ENCODE data around the gene SH3BP2. TPM values are rescaled to one million over a fixed set of nuclear protein-coding genes. Genes with fewer than 3 reads are reported as not detected.

Gene SH3BP2
- total and polyA plus RNA-seq, 2 donors, result 18.8 to 26.0 TPM

DNA sequence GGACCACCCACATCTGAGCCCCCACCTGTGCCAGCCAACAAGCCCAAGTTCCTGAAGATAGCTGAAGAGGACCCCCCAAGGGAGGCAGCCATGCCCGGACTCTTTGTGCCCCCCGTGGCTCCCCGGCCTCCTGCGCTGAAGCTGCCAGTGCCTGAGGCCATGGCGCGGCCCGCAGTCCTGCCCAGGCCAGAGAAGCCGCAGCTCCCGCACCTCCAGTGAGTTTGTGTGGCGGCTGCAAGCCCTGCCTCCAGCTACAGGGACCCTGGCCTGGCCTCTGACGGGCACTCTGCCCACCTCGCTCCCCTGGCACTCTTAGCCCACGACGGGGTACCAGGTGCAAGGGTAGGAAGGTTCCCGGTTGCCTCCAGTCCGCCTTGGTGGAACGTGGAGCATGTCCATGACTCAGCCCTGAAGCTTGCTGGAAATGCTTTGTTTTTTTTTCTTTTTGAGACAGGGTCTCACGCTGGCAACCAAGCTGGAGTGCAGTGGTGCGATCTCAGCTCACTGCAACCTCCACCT lies 37.1 kb downstream of the SH3BP2 start:
- no peak overlapping the region for H3K27ac ChIP-seq (ENCODE audit: low read depth)
- H3K36me3 ChIP-seq (ENCODE audit: insufficient read depth), result peaks cover 8% of the 10 kb centered on the region
- H3K4me3 ChIP-seq (ENCODE audit: low read depth, low read length), result no peak overlapping the region
- no peak for DNase-seq (ENCODE audit: extremely low spot score)
- no peaks in the 10 kb centered on the region for H3K4me1 ChIP-seq (ENCODE audit: insufficient read depth)
- WGBS, result 95% methylated on average over 19 of the region's 19 CpGs

DNA sequence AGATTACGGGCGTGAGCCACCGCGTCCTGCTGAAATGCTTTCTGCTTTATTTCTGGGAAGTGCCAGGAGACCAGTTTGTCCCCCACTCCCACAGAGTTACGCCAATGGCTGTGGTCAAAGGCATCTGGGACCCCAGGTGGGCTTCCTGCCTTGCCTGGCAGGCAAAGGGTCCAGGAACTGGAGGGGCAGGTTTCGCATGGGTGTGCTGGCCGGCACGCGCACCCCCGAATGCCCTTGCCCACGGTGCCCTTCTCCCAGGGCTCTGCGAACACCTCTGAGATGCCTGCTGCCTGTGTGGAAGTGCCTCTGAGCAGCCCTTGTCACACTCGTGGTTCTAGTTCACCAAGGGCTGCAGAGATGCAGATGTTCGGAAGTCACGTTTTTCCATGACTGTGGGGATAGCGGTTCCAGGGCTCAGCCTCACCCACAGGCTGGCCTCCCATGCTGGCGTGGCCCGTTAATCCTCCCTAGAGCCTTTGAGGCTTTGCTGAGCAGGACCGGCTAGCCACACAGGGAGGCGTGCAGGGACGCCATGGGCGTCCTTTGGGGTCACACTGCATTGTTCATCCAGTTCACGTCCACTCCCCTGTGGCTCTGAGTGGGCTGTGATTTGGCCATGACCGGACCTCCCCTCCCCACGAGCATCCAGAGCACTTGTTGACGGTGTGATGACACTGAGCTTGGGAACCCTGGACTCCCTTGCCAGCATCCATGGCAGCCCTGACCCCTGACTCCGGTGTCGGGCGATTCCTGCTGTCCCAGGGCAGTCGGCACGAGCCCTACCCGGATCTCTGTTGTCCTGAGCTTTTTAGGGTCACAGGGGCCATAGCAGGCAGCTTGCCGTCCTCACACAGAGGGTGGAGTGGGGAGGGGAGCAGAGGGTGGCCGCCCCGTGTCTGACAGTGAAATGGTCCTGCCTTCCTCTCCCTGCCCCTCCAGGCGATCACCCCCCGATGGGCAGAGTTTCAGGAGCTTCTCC lies 38.0 kb downstream of the SH3BP2 start:
- no peak for DNase-seq (ENCODE audit: extremely low spot score)
- Histone ChIP-seq H3K4me3 (ENCODE audit: low read depth, low read length) (no peak overlapping the region), H3K27ac (ENCODE audit: low read depth) (no peak overlapping the region), H3K36me3 (ENCODE audit: insufficient read depth) (peaks cover 6% of the 10 kb centered on the region), H3K4me1 (ENCODE audit: insufficient read depth) (no peaks in the 10 kb centered on the region)
- WGBS, result 93% methylated on average over 37 of the region's 37 CpGs

DNA sequence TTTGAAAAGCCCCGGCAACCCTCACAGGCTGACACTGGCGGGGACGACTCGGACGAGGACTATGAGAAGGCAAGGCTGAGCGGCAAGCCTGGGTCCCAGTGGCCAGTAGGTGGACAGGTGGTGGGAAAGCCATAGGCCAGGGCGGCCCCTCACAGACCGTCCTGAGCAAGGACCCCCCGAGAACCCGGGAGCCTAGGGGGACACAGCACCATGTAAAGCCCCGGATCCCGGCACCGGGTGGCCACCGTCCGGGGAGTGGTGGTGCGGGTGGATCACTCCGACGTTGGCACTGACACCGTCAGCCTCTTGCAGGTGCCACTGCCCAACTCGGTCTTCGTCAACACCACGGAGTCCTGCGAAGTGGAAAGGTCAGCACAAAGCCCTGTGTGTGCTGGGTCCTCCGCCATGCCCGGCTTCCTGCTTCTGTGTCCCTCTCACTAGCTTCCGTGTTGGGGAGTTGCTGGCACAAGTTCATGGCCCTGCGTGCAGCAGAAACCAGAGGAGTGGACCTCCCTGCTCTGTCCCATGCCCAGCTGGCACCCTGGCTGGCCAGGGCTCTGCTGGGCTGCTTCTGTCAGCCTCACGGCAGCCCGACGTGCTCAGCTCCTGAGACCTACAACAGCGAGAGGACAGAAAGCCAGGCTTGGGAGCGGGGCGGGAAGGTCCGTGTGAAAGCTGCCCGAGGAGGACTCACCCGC lies 38.9 kb downstream of the SH3BP2 start:
- 91% methylated on average over 36 of the region's 36 CpGs for WGBS
- H3K4me3 ChIP-seq (ENCODE audit: low read depth, low read length), result no peak overlapping the region
- no peak overlapping the region for H3K27ac ChIP-seq (ENCODE audit: low read depth)
- peaks cover 2% of the 10 kb centered on the region for H3K4me1 ChIP-seq (ENCODE audit: insufficient read depth)
- peaks cover 6% of the 10 kb centered on the region for H3K36me3 ChIP-seq (ENCODE audit: insufficient read depth)
- DNase-seq (ENCODE audit: extremely low spot score), result no peak

DNA sequence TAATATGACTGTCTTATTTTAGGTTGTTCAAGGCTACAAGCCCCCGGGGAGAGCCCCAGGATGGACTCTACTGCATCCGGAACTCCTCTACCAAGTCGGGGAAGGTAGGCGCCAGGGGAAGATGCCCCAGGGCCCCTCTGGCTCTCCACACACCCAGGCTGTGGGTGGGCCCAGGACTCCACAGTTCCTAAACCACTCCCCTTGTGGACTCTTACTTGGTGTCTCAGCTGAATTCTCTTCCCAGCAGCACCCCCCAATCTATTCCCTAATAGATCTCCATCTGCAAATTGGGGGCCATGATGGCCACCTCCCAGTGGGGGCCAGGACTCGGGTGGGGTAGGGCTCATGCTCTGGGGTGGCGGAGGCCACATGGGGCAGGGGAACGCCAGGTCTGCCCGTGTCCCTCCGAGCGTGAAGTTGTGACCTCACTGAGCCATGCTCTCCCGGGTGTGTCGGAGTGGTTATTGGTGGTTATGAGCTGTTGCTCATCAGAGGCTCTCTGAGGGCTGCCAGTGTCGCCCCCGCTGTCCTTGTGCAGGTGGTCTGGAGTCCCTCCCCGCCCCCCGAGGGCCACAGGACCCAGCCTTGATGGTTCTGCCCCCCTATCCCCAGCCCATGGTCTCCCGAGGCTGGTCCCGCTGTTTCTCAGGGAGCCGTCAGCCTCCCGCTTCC lies 39.6 kb downstream of the SH3BP2 start:
- Histone ChIP-seq H3K36me3 (ENCODE audit: insufficient read depth) (peaks cover 6% of the 10 kb centered on the region), H3K4me3 (ENCODE audit: low read depth, low read length) (no peak overlapping the region), H3K27ac (ENCODE audit: low read depth) (no peak overlapping the region), H3K4me1 (ENCODE audit: insufficient read depth) (peaks cover 2% of the 10 kb centered on the region)
- 93% methylated on average over 20 of the region's 20 CpGs for WGBS
- no peak for DNase-seq (ENCODE audit: extremely low spot score)

DNA sequence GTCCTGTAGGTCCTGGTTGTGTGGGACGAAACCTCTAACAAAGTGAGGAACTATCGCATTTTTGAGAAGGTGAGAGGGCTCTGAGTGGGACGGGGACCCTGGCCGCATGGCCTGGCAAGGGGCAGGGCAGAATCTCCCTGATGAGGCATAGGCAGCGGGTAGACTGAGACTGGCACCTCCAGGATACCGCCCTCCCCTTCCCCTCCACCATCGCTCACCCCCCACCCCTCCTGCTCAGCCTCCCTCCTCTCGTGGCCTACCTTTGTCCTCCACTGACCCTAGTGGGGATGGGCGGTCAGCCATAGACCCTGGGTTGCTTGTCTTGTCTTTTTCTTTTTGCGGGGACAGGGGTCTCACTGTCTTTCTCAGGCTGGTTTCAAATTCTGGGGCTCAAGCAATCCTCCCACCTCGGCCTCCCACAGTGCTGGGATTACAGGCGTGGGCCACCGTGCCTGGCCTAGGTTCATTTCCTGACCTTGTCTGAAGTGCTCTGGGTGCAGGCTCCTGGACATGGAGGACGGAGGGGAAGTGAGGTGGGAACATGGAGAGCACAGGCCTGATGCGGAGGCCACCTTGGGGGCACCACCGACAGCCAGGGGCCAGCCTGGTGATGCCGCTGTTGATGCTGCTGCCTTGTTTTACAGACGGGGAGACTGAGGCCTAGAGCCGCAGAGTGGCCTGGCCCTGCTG lies 40.2 kb downstream of the SH3BP2 start:
- DNase-seq (ENCODE audit: extremely low spot score), result no peak
- Histone ChIP-seq H3K4me3 (ENCODE audit: low read depth, low read length) (no peak overlapping the region), H3K4me1 (ENCODE audit: insufficient read depth) (peaks cover 2% of the 10 kb centered on the region), H3K36me3 (ENCODE audit: insufficient read depth) (peaks cover 6% of the 10 kb centered on the region), H3K27ac (ENCODE audit: low read depth) (no peak overlapping the region)
- WGBS, result 93% methylated on average over 19 of the region's 19 CpGs

DNA sequence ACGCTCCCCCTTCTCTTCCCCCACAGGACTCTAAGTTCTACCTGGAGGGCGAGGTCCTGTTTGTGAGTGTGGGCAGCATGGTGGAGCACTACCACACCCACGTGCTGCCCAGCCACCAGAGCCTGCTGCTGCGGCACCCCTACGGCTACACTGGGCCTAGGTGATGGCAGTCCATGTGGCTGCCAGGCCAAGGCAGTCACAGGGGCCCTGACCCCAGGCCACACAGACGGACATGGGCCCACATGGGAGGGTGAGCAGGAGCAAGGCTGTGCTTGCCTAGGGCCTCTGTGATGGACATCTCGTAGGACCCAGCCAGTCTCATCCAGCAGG lies 40.8 kb downstream of the SH3BP2 start:
- WGBS, result 92% methylated on average over 7 of the region's 7 CpGs
- peaks cover 2% of the 10 kb centered on the region for H3K4me1 ChIP-seq (ENCODE audit: insufficient read depth)
- no peak for DNase-seq (ENCODE audit: extremely low spot score)
- H3K4me3 ChIP-seq (ENCODE audit: low read depth, low read length), result no peak overlapping the region
- H3K36me3 ChIP-seq (ENCODE audit: insufficient read depth), result peaks cover 6% of the 10 kb centered on the region
- H3K27ac ChIP-seq (ENCODE audit: low read depth), result no peak overlapping the region

DNA sequence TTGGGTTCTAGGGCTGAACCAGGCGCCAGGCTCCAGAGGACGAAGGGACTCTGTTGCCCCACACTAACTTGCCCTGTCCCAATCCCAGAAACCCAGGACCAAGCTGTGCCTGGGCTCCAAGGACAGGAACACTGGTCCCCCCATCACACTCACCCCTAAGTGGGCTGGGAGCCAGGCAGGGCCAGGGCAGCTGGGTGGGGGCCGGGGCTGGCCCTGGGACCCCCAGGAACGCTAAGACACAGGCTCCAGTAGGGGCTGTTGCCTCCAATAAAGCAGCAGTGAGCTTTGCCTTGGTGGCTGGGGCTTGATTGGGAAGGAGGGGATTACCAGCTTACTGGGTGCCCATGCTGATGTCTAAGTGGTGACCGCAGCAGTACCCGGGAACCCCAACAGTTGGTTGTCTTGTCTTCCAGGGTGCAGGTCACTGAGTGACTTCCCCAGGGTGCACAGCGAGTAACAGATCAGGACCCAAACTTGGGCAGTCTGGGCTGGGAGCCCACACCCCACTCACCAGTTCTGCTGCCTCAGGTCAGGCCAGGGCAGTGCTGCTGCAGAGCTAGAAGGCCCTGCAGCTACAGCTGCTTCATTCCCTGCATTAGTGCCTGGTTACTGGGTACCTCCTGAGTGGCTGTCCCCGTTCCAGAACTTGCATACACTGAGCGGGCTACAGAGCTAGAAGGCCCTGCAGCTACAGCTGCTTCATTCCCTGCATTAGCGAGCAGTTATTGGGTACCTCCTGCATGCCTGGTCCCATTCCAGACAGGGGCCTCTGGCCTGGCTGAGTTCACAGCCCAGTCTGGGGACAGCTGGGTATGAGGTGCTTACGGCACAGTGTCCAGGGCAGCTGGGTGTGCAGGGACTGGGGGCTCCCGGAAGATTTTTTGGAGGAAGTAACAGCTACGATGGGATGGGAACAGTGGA lies 41.4 kb downstream of the SH3BP2 start:
- Histone ChIP-seq H3K27ac (ENCODE audit: low read depth) (no peak overlapping the region), H3K36me3 (ENCODE audit: insufficient read depth) (peaks cover 6% of the 10 kb centered on the region), H3K4me1 (ENCODE audit: insufficient read depth) (peaks cover 2% of the 10 kb centered on the region), H3K4me3 (ENCODE audit: low read depth, low read length) (no peak overlapping the region)
- 86% methylated on average over 13 of the region's 13 CpGs for WGBS
- no peak for DNase-seq (ENCODE audit: extremely low spot score)

DNA sequence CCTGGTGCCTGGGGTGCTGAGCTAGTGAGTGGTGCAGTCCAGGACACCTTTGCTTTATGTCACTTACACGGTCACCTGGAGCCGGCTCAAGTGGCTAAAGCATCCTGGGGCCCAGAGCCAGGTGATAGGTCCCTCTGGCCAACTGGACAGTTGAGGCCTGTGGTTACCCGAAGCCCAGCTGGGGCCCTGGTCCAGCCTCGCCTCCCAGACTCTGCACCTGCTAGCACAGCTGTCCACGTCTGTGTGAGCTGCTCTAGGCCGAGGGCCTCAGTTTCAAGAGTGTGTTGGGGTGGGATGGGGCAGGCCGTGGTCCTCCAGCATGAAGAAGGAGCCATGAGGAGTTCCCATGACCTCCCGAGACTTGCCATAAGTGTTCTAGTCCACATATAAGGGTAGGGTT lies 43.1 kb downstream of the SH3BP2 start:
- WGBS, result 94% methylated on average over 8 of the region's 8 CpGs
- DNase-seq (ENCODE audit: extremely low spot score), result no peak
- Histone ChIP-seq H3K36me3 (ENCODE audit: insufficient read depth) (peaks cover 4% of the 10 kb centered on the region), H3K27ac (ENCODE audit: low read depth) (no peak overlapping the region), H3K4me3 (ENCODE audit: low read depth, low read length) (no peak overlapping the region), H3K4me1 (ENCODE audit: insufficient read depth) (peaks cover 2% of the 10 kb centered on the region)

DNA sequence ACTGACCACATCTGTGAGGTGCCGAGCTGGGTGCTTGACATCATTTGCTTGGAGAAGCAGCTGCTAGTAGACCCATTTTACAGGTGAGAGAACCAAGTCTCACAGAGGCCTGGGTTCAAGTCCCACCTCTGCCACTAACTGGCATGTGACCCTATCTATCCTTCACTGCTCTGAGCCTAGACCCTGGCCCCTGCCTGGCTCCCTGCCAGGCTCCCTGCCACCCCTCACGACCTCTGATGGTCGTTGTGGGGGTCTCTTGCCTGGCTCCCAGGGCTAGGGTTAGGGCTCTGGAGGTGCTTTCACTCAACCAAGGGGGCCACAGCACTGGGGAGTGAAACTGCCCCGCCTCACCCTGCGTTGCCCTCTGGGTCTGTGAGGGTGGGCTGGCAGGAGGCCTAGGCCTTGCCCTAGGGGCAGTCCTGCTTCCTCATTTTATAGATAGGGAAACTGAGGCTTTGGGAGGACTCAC lies 43.5 kb downstream of the SH3BP2 start:
- 76% methylated on average over 5 of the region's 5 CpGs for WGBS
- Histone ChIP-seq H3K4me3 (ENCODE audit: low read depth, low read length) (no peak overlapping the region), H3K4me1 (ENCODE audit: insufficient read depth) (peaks cover 2% of the 10 kb centered on the region), H3K36me3 (ENCODE audit: insufficient read depth) (peaks cover under 1% of the 10 kb centered on the region), H3K27ac (ENCODE audit: low read depth) (peak overlapping the region; percentile 25)
- no peak for DNase-seq (ENCODE audit: extremely low spot score)

DNA sequence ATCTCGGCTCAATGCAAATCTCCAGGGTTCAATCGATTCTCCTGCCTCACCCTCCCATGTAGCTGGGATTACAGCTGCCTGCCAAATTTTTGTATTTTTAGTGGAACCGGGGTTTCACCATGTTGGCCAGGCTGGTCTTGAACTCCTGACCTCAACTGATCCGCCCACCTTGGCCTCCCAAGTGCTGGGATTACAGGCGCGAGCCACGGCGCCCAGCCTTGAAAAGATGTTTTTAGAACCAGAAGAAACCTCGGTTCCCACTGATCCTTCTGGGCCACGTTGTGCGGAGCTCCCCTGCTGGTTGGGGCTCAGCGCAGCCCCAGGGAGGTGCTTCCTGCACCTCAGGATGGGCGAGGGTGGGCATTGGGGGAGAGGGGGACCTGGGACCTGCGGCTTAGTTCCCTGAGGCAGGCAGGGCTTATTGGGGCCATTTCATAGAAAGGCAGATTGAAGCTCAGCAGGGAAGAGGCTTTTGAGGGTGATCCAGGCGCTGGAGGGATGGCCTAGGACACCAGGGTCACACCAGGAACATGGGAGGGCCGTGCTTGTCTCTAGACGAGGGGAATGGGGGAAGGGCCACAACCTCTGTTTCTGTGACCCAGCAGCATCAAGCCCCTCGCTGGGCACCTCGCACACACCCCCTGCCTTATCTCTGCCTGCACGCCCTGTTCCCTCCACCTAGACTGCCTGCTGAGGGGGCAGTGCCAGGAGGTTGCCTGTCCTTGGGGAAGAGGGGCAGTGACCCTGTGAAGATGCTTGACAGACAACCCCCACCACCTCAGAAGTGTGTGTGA lies 44.4 kb downstream of the SH3BP2 start:
- Histone ChIP-seq H3K27ac (ENCODE audit: low read depth) (peak overlapping the region; percentile 11), H3K4me3 (ENCODE audit: low read depth, low read length) (no peak overlapping the region), H3K4me1 (ENCODE audit: insufficient read depth) (peaks cover 2% of the 10 kb centered on the region), H3K36me3 (ENCODE audit: insufficient read depth) (no peaks in the 10 kb centered on the region)
- no peak for DNase-seq (ENCODE audit: extremely low spot score)
- 54% methylated on average over 20 of the region's 20 CpGs for WGBS

DNA sequence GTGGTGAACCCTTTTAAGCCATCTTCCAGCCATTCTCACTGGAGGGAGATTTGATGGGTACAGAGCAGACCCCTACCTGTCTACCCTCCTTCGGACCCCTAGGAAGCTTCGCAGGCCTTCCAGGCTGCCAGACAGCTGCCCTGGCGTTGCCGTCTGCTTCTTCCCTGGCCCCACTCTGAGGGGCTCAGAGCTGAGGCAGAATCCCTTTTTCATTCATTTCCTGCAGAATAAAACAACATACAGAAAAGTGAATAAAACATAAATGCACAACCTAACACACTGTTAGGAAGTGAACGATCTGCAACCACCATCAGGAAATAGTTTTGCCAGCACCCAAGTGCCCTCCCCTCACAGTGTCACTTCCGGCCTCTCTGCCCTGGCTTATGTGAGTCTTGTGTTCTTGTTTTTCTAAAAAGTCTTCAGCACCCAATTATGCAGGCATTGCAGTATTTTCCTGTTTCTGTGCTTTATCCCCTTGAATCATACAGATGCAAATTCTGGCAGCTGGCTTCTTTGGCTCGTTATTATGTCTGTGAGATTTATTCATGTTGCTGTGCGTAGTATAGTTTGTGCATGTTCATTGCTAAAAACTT lies 45.1 kb downstream of the SH3BP2 start:
- H3K4me3 ChIP-seq (ENCODE audit: low read depth, low read length), result no peak overlapping the region
- peaks cover 2% of the 10 kb centered on the region for H3K4me1 ChIP-seq (ENCODE audit: insufficient read depth)
- 39% methylated on average over 8 of the region's 8 CpGs for WGBS
- DNase-seq (ENCODE audit: extremely low spot score), result no peak
- H3K27ac ChIP-seq (ENCODE audit: low read depth), result peak overlapping the region; percentile 11
- H3K36me3 ChIP-seq (ENCODE audit: insufficient read depth), result no peaks in the 10 kb centered on the region
